GM21576 (cell line): ENCODE data around the gene MYBPHL.
A peak's percentile ranks its signal among the peaks of the same experiment; 100 is the strongest.

Experiments used
- ATAC-seq: cut with Tn5 transposase; IDR thresholded peaks from one replicate; pipeline ENCODE4 v1.9.1; 2021; ENCODE audit warnings: mild to moderate bottlenecking, moderate library complexity; ENCODE audit not compliant: unreplicated experiment

The MYBPHL gene

DNA sequence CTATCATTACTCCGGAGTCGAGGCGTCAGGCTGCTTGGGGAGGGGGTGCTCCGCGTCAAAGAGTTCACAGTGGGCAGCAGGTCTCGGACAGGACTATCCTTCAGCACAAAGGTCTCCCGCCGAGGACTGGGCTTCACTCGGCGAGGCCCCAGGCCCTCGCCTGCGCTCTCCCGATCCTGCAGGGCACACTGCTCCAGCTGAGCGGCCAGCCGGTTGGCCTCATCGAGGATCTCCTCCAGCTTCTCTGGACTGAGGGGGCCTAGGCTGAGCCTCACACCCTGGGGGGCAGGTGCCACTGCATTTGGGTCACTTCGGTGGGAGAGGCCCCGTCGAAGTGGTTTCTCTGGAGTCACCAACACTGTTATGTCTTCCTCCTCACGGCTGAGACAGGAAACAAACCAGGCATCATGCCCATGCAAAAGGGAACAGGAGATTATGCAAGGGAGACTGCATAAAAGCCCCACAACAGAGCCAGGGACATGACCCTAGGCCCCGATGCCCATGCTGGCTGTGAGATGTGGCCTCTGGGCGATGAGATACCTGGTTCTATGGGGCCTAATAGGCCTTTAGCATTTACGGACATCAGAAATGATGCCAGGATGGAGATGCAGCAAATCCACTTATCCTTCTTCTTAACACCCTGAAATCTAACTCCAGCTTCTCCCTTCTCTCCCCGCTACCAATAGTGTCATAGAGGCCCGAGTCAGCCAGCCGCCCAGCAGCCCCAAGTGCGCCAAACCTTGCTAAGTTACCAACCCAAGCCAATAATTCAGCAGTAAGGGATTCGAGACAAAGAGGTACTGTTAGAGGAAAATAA, 24.9 kb downstream of the MYBPHL start:
- no peak for ATAC-seq

- ATAC-seq, result no peak
Measured at GRCh38 chr1:109280862-109281261, 25.9 kb downstream of the MYBPHL start.

DNA sequence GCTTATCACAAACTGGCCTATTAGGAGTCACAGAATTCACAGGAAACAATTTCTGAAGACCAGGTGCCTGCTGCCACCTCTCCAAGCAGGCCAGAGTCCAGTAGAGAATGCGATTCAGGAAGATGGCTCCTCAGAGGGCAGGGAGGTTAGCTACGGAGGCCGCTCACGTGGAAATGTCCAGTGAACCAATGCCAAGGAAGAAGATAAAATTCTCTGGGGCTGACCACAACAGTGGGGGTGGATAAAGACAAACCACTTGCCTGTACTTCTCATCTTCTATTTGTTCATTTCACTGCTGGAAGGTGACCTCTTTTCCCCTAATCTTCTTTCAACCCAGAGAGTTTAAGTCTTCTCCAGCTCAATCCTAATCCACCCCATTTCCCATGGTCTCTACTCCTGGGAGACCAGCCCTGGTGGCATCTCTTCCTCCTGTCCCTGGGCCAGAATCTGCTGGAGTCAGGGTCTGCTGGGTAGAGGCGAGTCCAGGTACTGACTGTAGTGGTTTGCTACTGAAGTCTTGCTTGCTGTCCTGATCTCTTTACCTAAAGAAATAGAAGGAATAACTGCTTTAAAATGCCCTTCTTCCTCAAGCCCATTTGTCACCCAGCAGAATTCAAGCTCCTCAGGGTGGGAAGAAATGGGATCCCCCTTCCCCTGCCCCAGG, 27.1 kb downstream of the MYBPHL start:
- ATAC-seq, result no peak

DNA sequence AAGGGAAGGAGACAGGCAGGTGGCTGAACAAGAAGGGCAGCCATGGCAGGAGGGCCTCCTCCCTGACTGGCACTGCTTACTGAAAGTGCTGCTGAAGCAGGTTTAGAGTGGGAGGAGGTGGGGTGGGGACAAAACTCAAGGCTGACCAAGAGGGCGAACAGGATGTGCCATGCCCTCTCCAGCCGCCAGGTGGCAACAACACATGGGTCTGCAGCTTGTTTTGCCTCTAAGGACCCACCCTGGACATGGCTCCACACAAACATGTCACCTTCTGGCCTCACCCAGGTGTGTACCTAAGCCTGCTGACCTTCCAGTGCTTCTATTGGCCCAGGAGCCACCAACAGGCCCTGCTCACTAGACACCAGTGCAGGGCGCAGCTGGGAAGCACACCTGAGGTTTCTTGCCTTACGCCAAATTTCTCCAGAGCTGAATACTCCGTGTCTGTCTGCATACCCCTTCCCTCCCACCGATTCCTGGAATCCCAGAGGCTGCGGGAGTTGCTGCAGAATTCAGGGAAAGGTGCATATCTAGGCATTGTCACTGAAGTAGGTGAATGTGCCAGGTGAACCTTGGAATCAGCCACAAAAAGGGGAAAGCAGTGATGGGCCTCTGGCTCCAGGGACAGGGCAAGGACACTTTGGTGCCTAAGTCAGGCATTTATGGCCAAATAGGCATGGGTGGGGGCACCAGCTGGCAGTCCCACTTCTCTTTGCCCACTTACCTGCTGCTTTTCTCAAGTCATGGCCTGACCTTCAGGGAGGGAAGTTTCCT, 29.2 kb downstream of the MYBPHL start:
- peak; percentile 72 for ATAC-seq

GRCh38 chr1:109275706-109276345, 31.0 kb downstream of the MYBPHL start:
- no peak for ATAC-seq

DNA sequence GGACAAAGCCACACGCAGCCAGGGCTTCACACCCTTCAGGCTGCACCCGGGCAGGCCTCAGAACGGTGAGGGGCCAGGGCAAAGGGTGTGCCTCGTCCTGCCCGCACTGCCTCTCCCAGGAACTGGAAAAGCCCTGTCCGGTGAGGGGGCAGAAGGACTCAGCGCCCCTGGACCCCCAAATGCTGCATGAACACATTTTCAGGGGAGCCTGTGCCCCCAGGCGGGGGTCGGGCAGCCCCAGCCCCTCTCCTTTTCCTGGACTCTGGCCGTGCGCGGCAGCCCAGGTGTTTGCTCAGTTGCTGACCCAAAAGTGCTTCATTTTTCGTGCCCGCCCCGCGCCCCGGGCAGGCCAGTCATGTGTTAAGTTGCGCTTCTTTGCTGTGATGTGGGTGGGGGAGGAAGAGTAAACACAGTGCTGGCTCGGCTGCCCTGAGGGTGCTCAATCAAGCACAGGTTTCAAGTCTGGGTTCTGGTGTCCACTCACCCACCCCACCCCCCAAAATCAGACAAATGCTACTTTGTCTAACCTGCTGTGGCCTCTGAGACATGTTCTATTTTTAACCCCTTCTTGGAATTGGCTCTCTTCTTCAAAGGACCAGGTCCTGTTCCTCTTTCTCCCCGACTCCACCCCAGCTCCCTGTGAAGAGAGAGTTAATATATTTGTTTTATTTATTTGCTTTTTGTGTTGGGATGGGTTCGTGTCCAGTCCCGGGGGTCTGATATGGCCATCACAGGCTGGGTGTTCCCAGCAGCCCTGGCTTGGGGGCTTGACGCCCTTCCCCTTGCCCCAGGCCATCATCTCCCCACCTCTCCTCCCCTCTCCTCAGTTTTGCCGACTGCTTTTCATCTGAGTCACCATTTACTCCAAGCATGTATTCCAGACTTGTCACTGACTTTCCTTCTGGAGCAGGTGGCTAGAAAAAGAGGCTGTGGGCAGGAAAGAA, 32.0 kb downstream of the MYBPHL start:
- no peak for ATAC-seq

GRCh38 chr1:109273570-109274288, 33.1 kb downstream of the MYBPHL start:
- no peak for ATAC-seq

DNA sequence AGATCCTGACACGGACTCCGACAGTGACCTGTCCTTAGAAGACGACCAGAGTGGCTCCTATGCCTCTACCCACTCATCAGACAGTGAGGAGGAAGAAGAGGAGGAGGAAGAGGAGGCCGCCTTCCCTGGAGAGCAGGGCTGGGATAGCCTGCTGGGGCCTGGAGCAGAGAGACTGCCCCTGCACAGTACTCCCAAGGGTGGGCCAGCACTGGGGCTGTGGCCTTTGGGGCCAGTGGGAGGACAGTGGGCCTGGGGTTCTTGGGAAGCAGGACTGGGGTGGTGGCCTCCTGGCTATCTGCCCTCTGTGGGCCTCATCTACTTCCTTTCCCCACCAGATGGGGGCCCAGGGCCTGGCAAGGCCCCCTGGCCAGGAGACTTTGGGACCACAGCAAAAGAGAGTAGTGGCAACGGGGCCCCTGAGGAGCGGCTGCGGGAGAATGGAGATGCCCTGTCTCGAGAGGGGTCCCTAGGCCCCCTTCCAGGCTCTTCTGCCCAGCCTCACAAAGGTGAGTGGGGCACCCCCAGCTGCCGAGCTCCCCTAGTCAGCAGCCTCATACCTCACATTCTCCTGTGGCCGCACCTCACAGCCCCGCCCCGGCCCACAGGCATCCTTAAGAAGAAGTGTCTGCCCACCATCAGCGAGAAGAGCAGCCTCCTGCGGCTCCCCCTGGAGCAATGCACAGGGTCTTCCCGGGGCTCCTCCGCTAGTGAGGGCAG, 33.8 kb downstream of the MYBPHL start:
- no peak for ATAC-seq

- ATAC-seq, result no peak
Measured at GRCh38 chr1:109272021-109272799, 34.6 kb downstream of the MYBPHL start.

DNA sequence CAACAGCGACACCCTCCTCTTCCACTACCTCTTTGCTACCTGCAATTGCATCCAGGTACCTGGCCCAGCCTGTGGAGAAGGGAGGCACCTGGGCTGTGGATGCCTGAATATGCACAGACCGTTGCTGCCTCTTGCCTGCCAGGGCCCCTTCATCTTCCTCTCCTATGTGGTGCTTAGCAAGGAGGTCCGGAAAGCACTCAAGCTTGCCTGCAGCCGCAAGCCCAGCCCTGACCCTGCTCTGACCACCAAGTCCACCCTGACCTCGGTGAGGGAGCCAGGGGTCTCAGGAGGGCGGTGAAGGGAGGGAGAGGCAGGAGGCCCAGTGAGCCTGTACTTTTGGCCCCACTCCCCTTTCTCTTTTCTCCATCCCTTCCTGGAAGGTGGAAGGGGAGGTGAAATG, 35.4 kb downstream of the MYBPHL start:
- ATAC-seq, result no peak

GRCh38 chr1:109270623-109271317, 36.0 kb downstream of the MYBPHL start:
- ATAC-seq, result no peak

- ATAC-seq, result no peak
Measured at GRCh38 chr1:109269981-109270622, 36.7 kb downstream of the MYBPHL start.

DNA sequence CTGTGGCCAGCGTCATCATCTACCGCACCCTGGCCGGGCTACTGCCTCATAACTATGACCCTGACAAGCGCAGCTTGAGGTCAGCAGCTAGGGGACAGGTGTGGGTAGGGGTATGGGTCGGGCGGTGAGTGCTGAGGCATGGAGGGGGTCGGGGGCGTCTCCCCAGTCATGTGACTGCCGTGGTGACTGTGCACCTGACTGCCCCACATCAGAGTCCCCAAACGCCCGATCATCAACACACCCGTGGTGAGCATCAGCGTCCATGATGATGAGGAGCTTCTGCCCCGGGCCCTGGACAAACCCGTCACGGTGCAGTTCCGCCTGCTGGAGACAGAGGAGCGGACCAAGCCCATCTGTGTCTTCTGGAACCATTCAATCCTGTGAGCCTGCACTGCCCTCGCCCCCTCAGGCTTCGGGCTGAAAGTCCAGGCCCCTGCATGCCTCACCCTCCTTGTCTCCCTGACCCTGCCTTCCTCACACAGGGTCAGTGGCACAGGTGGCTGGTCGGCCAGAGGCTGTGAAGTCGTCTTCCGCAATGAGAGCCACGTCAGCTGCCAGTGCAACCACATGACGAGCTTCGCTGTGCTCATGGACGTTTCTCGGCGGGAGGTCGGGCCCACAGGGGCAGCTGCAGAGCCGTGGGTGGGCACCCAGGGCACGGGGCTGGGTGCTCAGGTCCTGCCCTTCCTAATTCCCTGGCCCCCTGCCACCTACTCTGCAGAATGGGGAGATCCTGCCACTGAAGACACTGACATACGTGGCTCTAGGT, 37.4 kb downstream of the MYBPHL start:
- ATAC-seq, result no peak

DNA sequence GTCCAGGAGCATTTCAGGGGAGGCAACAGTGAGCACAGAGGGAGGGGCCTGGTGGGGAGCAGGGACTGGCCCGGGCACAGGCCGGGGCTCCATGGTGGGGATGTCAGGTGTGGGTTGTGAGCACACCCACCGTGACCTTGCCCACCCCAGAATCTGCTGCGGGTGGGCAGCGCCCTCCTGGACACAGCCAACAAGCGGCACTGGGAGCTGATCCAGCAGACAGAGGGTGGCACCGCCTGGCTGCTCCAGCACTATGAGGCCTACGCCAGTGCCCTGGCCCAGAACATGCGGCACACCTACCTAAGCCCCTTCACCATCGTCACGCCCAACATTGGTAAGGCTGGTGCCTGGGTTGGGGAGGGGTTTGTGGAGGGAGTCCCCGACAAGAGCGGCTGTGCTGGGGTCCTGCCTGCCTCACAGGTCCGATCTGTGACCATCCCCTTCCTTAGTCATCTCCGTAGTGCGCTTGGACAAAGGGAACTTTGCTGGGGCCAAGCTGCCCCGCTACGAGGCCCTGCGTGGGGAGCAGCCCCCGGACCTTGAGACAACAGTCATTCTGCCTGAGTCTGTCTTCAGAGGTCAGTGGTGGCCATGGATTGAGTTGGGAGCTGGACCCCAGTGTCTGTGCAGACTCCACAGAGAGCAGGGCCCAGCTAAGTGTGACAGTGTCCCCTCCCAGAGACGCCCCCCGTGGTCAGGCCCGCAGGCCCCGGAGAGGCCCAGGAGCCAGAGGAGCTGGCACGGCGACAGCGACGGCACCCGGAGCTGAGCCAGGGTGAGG, 38.2 kb downstream of the MYBPHL start:
- ATAC-seq, result no peak

DNA sequence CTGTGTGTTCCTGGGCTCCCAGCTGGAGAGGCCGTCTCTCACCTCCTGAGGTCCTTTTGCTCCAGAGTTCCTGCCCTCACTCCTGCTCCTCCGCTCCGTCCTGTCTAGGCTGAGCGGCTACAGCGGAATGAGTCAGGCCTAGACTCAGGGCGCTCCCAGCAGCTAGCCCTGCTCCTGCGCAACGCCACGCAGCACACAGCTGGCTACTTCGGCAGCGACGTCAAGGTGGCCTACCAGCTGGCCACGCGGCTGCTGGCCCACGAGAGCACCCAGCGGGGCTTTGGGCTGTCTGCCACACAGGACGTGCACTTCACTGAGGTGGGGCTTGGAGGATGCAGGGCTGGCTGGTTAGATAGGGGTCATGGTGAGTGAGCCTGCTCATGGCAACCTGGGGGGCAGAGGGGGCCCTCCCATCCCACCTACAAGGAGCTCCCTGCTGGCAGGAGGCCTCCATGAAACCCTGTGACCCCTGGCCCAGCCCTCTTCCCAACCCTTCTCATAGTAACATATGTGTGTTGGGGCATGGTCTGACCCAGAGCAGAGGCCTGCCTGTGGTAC, 39.0 kb downstream of the MYBPHL start:
- ATAC-seq, result no peak
